Left ventricle myocardium inferior (tissue), 1 donor: ENCODE data around the gene RAMAC. TPM values are rescaled to one million over a fixed set of nuclear protein-coding genes. Genes with fewer than 3 reads are reported as not detected.

Experiments used
- DNase-seq: peaks from one replicate; pipeline ENCODE4 v3.0.0-alpha.2; 2020
- H3K27ac ChIP-seq: fragments of 200-600 bp; replicated peaks from 2 replicates; pipeline ENCODE4 v1.8.0; 2021
- H3K27me3 ChIP-seq: fragments of 200-600 bp; 2 replicates; pipeline ENCODE4 v1.8.0; 2021; ENCODE audit warnings: low read depth
- H3K36me3 ChIP-seq: fragments of 200-600 bp; 2 replicates; pipeline ENCODE4 v1.8.0; 2021
- H3K4me1 ChIP-seq: fragments of 200-600 bp; 2 replicates; pipeline ENCODE4 v1.8.0; 2021
- H3K4me3 ChIP-seq: fragments of 200-600 bp; 2 replicates; pipeline ENCODE4 v1.8.0; 2021; ENCODE audit warnings: mild to moderate bottlenecking, moderate library complexity
- H3K9me3 ChIP-seq: fragments of 200-600 bp; replicated peaks from 2 replicates; pipeline ENCODE4 v1.8.0; 2021
- CTCF ChIP-seq: fragments of 200-600 bp; IDR thresholded peaks from 2 replicates; pipeline ENCODE4 v1.8.0; 2021; ENCODE audit warnings: antibody characterized with exemption, mild to moderate bottlenecking, borderline replicate concordance
- intact Hi-C: fragments of 100-400 bp; cut with micrococcal nuclease; formaldehyde crosslinking; loops from one replicate; pipeline ENCODE4 v1.11.0; 2022
- total RNA-seq: library from RNA; stranded (reverse); fragmentation: NEBNext Ultra II Directional; extraction: Animal tissue kit (Norgen Biotek cat#: 25700); gene quantifications from one replicate; pipeline ENCODE4 v1.2.1, GENCODE V29; 2021
- donor health status: DM: no; HTN: yes; CAD: no; lungs with severe emphysema.

Gene RAMAC
- total RNA-seq, 1 donor from 2014 or later: 13.9 TPM

- Histone ChIP-seq H3K4me3 (peak overlapping the region; percentile 73), H3K36me3 (no peaks in the 10 kb centered on the region), H3K27me3 (peaks cover 14% of the 10 kb centered on the region), H3K9me3 (no peaks in the 10 kb centered on the region), H3K4me1 (peaks cover 24% of the 10 kb centered on the region), H3K27ac (no peak overlapping the region)
- TF ChIP-seq CTCF: no peak
- DNase-seq: no peak
- intact Hi-C loops: no loop called here
Observed at GRCh38 chr15:82950746-82951370, 35.2 kb upstream of the RAMAC start.

DNA sequence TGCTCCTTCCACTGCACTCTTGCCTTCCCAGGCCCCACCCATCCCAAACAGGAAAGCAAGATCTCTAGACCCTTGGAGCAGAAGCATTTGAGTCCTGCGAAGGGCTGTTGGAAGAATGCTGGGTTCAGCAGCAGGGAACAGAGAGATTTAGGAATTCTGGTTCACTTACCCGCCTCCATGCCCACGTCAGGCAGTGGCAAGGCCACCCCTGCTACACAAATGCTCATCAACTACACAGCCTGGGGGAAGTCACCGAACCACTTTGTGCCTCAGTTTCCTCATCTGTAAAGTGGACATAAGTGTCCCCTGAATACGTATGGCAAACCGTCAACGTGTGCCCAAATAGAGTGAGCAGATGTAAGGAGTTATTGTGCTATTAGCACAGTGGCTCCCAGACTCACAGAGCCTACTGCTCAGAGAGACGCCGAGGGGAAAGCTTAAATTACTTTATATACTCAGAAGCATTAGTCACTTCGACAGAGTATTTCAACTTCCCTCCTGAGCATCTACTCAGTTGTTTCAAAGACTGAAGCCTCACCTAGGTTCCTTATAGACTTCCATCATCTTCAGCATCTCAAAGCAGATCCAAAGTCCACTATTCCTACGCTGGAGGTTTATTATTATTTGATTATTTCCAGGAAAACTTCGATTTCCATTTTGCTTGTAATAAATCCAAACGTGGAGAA is 34.4 kb upstream of the RAMAC start:
- intact Hi-C loops: no loop called here

GRCh38 chr15:82952158-82953081 is 33.6 kb upstream of the RAMAC start, which contains the start of gene HOMER2:
Gene HOMER2 (minus strand): TSS chr15:82952720. CDS start chr15:82952535, 185 bp downstream.
- H3K36me3 ChIP-seq: no peaks in the 10 kb centered on the region
- peaks cover 24% of the 10 kb centered on the region for H3K4me1 ChIP-seq
- DNase-seq: peak; percentile 37
- peak within 1 kb of the TSS; percentile 81 for H3K27ac ChIP-seq
- H3K4me3 ChIP-seq: peak within 1 kb of the TSS; percentile 73
- H3K9me3 ChIP-seq: no peaks in the 10 kb centered on the region
- TF ChIP-seq CTCF: no peak
- intact Hi-C loops: no loop called here
- peaks cover 14% of the 10 kb centered on the region for H3K27me3 ChIP-seq

More for the DNA sequence above, 34.4 kb upstream of the RAMAC start:
- no peak for TF ChIP-seq CTCF
- Histone ChIP-seq H3K27me3 (peaks cover 14% of the 10 kb centered on the region), H3K27ac (peak overlapping the region; percentile 81), H3K36me3 (no peaks in the 10 kb centered on the region), H3K4me1 (peaks cover 24% of the 10 kb centered on the region), H3K9me3 (no peaks in the 10 kb centered on the region), H3K4me3 (peak overlapping the region; percentile 73)
- DNase-seq: no peak

GRCh38 chr15:82958638-82959037 is 27.4 kb upstream of the RAMAC start:
- DNase-seq: no peak
- H3K27me3 ChIP-seq: no peaks in the 10 kb centered on the region
- intact Hi-C loops: no loop called here
- peaks cover 24% of the 10 kb centered on the region for H3K4me1 ChIP-seq
- H3K27ac ChIP-seq: peak overlapping the region; percentile 38
- H3K9me3 ChIP-seq: no peaks in the 10 kb centered on the region
- H3K36me3 ChIP-seq: no peaks in the 10 kb centered on the region
- no peak for TF ChIP-seq CTCF
- H3K4me3 ChIP-seq: no peak overlapping the region

- intact Hi-C loops: no loop called here
Observed at GRCh38 chr15:82959423-82959822, 26.6 kb upstream of the RAMAC start.

More at GRCh38 chr15:82959423-82959822, 26.6 kb upstream of the RAMAC start:
- no peak for DNase-seq
- Histone ChIP-seq H3K4me3 (no peak overlapping the region), H3K36me3 (no peaks in the 10 kb centered on the region), H3K4me1 (peaks cover 25% of the 10 kb centered on the region), H3K9me3 (no peaks in the 10 kb centered on the region), H3K27ac (no peak overlapping the region), H3K27me3 (no peaks in the 10 kb centered on the region)
- no peak for TF ChIP-seq CTCF
